GM10847 (cell line): ENCODE measurements around the gene RFX3.

ENCODE experiments used
- POLR2A ChIP-seq: IDR thresholded peaks from 2 replicates; pipeline ENCODE4 v1.6.1; 2011; ENCODE audit not compliant: insufficient read length; ENCODE audit errors: extremely low read depth

Gene RFX3

GRCh38 chr9:3371842-3372241 lies 154.0 kb downstream of the RFX3 start:
- TF ChIP-seq POLR2A = no peak

GRCh38 chr9:3370715-3371114 lies 155.1 kb downstream of the RFX3 start:
- TF ChIP-seq POLR2A = no peak

- no peak for TF ChIP-seq POLR2A
Observed at GRCh38 chr9:3367185-3367584, 158.6 kb downstream of the RFX3 start.

GRCh38 chr9:3361689-3362392 lies 164.0 kb downstream of the RFX3 start:
- TF ChIP-seq POLR2A = no peak

GRCh38 chr9:3361116-3361515 lies 164.7 kb downstream of the RFX3 start:
- TF ChIP-seq POLR2A = no peak

- TF ChIP-seq POLR2A = no peak
Observed at GRCh38 chr9:3360245-3360644, 165.6 kb downstream of the RFX3 start.

- no peak for TF ChIP-seq POLR2A
Observed at GRCh38 chr9:3359778-3360177, 166.0 kb downstream of the RFX3 start.

GRCh38 chr9:3359048-3359692 lies 166.6 kb downstream of the RFX3 start:
- TF ChIP-seq POLR2A = no peak

GRCh38 chr9:3348169-3348568 lies 177.6 kb downstream of the RFX3 start:
- TF ChIP-seq POLR2A = no peak

GRCh38 chr9:3346549-3346948 lies 179.3 kb downstream of the RFX3 start:
- TF ChIP-seq POLR2A = no peak

- no peak for TF ChIP-seq POLR2A
Observed at GRCh38 chr9:3343671-3344070, 182.1 kb downstream of the RFX3 start.

- TF ChIP-seq POLR2A = no peak
Observed at GRCh38 chr9:3342159-3342777, 183.5 kb downstream of the RFX3 start.

GRCh38 chr9:3337515-3338225 lies 188.1 kb downstream of the RFX3 start:
- no peak for TF ChIP-seq POLR2A

GRCh38 chr9:3336951-3337350 lies 188.8 kb downstream of the RFX3 start:
- TF ChIP-seq POLR2A = no peak

- TF ChIP-seq POLR2A = no peak
Observed at GRCh38 chr9:3332802-3333201, 193.0 kb downstream of the RFX3 start.

GRCh38 chr9:3331801-3332200 lies 194.0 kb downstream of the RFX3 start:
- no peak for TF ChIP-seq POLR2A
